Type B pancreatic cell (in vitro differentiated cells): ENCODE results near the gene MYBPC3. TPM values are rescaled to one million over a fixed set of nuclear protein-coding genes. Genes with fewer than 3 reads are reported as not detected.

Experiments
- DNase-seq: peaks from one replicate; pipeline ENCODE4 v3.0.0; 2021; ENCODE audit warnings: mixed read lengths; ENCODE audit not compliant: unreplicated experiment; ENCODE audit errors: extremely low spot score
- H3K27ac Mint-ChIP-seq: 2 replicates; pipeline ENCODE4 v1.8.0; 2021; ENCODE audit warnings: mild to moderate bottlenecking, mixed read lengths
- H3K27me3 Mint-ChIP-seq: 2 replicates; pipeline ENCODE4 v1.8.0; 2021; ENCODE audit warnings: mixed read lengths
- H3K36me3 Mint-ChIP-seq: 2 replicates; pipeline ENCODE4 v1.8.0; 2021; ENCODE audit warnings: mixed read lengths
- H3K4me1 Mint-ChIP-seq: one replicate; pipeline ENCODE4 v1.8.0; 2021; ENCODE audit warnings: mixed read lengths; ENCODE audit not compliant: unreplicated experiment
- H3K4me3 Mint-ChIP-seq: 2 replicates; pipeline ENCODE4 v1.8.0; 2021; ENCODE audit warnings: mild to moderate bottlenecking, mixed read lengths
- H3K9me3 Mint-ChIP-seq: 2 replicates; pipeline ENCODE4 v1.8.0; 2021; ENCODE audit warnings: mixed read lengths
- CTCF ChIP-seq: fragments of 200-600 bp; sonication (generic); conservative IDR thresholded peaks from 2 replicates; pipeline ENCODE4 v1.5.0; 2021; ENCODE audit warnings: antibody characterized with exemption, mild to moderate bottlenecking
- total RNA-seq: library from RNA; stranded (reverse); gene quantifications from 2 replicates; pipeline ENCODE4 v1.2.1, GENCODE V29; 2021; ENCODE audit warnings: low replicate concordance

MYBPC3 gene
- total RNA-seq, 1 donor from 2014 or later: 1.8 TPM

- no peaks in the 10 kb centered on the region for H3K36me3 Mint-ChIP-seq
- DNase-seq: no peak
- H3K27me3 Mint-ChIP-seq: no peaks in the 10 kb centered on the region
- H3K4me3 Mint-ChIP-seq: no peak overlapping the region
- H3K27ac Mint-ChIP-seq: no peak overlapping the region
- peaks cover 8% of the 10 kb centered on the region for H3K4me1 Mint-ChIP-seq
- no peaks in the 10 kb centered on the region for H3K9me3 Mint-ChIP-seq
- TF ChIP-seq CTCF: no peak
Observed at GRCh38 chr11:47396049-47396320, 43.5 kb upstream of the MYBPC3 start.

- Mint-ChIP-seq H3K4me3 (no peak overlapping the region), H3K4me1 (peaks cover 2% of the 10 kb centered on the region), H3K27me3 (no peaks in the 10 kb centered on the region), H3K9me3 (no peaks in the 10 kb centered on the region), H3K27ac (no peak overlapping the region), H3K36me3 (no peaks in the 10 kb centered on the region)
- no peak for DNase-seq
- TF ChIP-seq CTCF: no peak
Observed at GRCh38 chr11:47395223-47396048, 42.9 kb upstream of the MYBPC3 start.

- Mint-ChIP-seq H3K4me1 (no peaks in the 10 kb centered on the region), H3K9me3 (no peaks in the 10 kb centered on the region), H3K4me3 (no peak overlapping the region), H3K27me3 (no peaks in the 10 kb centered on the region), H3K27ac (no peak overlapping the region), H3K36me3 (no peaks in the 10 kb centered on the region)
- no peak for DNase-seq
- no peak for TF ChIP-seq CTCF
Observed at GRCh38 chr11:47394322-47395222, 42.1 kb upstream of the MYBPC3 start.

GRCh38 chr11:47394050-47394321 is 41.5 kb upstream of the MYBPC3 start:
- H3K4me1 Mint-ChIP-seq: no peaks in the 10 kb centered on the region
- no peak for DNase-seq

More at GRCh38 chr11:47394050-47394321, 41.5 kb upstream of the MYBPC3 start:
- no peaks in the 10 kb centered on the region for H3K36me3 Mint-ChIP-seq
- no peak overlapping the region for H3K4me3 Mint-ChIP-seq
- H3K27me3 Mint-ChIP-seq: no peaks in the 10 kb centered on the region
- H3K9me3 Mint-ChIP-seq: no peaks in the 10 kb centered on the region
- no peak overlapping the region for H3K27ac Mint-ChIP-seq
- no peak for TF ChIP-seq CTCF
